Colonic mucosa (tissue), 4 donors: ENCODE measurements around the gene PLXND1. TPM values are rescaled to one million over a fixed set of nuclear protein-coding genes. Genes with fewer than 3 reads are reported as not detected.

Experiments used
- DNase-seq: peaks from one replicate; pipeline ENCODE4 v3.0.0-alpha.2; 2020
- H3K27ac ChIP-seq: fragments of 200-600 bp; one replicate; pipeline ENCODE4 v1.8.0; 2021
- H3K27me3 ChIP-seq: fragments of 200-600 bp; one replicate; pipeline ENCODE4 v1.8.0; 2021
- H3K36me3 ChIP-seq: fragments of 200-600 bp; one replicate; pipeline ENCODE4 v1.8.0; 2021
- H3K4me1 ChIP-seq: fragments of 200-600 bp; one replicate; pipeline ENCODE4 v1.8.0; 2021; ENCODE audit warnings: mild to moderate bottlenecking
- H3K4me3 ChIP-seq: fragments of 200-600 bp; one replicate; pipeline ENCODE4 v1.8.0; 2021
- H3K9ac ChIP-seq, 2 donors: one replicate each; pipeline ENCODE4 v1.7.0; 2013; ENCODE audit warnings: control low read depth in 2 of 2, low read depth in 2 of 2, low read length in 2 of 2
- H3K9me3 ChIP-seq: fragments of 200-600 bp; one replicate; pipeline ENCODE4 v1.8.0; 2021
- intact Hi-C: fragments of 100-400 bp; cut with DNase I; formaldehyde crosslinking; loops from one replicate; pipeline ENCODE4 v1.14.1; 2022
- total RNA-seq, 2 donors: library from RNA; stranded (reverse); fragmentation: NEBNext Ultra II Directional in 1 of 2; extraction: Animal tissue kit (Norgen Biotek cat#: 25700) in 1 of 2; gene quantifications; one replicate each; pipeline ENCODE4 v1.2.1, GENCODE V29; 2021
- TF ChIP-seq, protein P1 (sequence below): fragments of 200-600 bp; IDR thresholded peaks from one replicate; pipeline ENCODE4 v1.8.0; 2022; ENCODE audit warnings: antibody characterized with exemption, mild to moderate bottlenecking
- donor health status: healthy.
- donor health status: DM: no; HTN: no; CAD: no.
- donor health status: DM: no; HTN: no; CAD: no.

Gene PLXND1
- total RNA-seq, 2 donors from 2014 or later: 25.6 to 26.7 TPM

DNA sequence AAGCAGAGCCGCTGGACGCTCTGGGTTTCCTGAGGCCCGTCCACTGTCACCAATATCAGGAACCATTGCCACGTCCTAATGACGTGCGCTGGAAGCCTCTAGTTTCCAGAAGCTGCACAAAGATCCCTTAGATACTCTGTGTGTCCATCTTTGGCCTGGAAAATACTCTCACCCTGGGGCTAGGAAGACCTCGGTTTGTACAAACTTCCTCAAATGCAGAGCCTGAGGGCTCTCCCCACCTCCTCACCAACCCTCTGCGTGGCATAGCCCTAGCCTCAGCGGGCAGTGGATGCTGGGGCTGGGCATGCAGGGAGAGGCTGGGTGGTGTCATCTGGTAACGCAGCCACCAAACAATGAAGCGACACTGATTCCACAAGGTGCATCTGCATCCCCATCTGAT, 74.8 kb downstream of the PLXND1 start:
- Histone ChIP-seq H3K36me3 (no peaks in the 10 kb centered on the region), H3K4me3 (no peak overlapping the region), H3K9ac (no peak overlapping the region), H3K27me3 (no peaks in the 10 kb centered on the region), H3K9me3 (no peaks in the 10 kb centered on the region), H3K4me1 (no peaks in the 10 kb centered on the region), H3K27ac (no peak overlapping the region)
- DNase-seq: no peak
- TF ChIP-seq, protein P1, sequence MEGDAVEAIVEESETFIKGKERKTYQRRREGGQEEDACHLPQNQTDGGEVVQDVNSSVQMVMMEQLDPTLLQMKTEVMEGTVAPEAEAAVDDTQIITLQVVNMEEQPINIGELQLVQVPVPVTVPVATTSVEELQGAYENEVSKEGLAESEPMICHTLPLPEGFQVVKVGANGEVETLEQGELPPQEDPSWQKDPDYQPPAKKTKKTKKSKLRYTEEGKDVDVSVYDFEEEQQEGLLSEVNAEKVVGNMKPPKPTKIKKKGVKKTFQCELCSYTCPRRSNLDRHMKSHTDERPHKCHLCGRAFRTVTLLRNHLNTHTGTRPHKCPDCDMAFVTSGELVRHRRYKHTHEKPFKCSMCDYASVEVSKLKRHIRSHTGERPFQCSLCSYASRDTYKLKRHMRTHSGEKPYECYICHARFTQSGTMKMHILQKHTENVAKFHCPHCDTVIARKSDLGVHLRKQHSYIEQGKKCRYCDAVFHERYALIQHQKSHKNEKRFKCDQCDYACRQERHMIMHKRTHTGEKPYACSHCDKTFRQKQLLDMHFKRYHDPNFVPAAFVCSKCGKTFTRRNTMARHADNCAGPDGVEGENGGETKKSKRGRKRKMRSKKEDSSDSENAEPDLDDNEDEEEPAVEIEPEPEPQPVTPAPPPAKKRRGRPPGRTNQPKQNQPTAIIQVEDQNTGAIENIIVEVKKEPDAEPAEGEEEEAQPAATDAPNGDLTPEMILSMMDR: no peak
- intact Hi-C loops: no loop called here

GRCh38 chr3:129530821-129531220, 75.7 kb downstream of the PLXND1 start:
- DNase-seq: no peak
- no peaks in the 10 kb centered on the region for H3K9me3 ChIP-seq
- intact Hi-C loops: no loop called here

GRCh38 chr3:129530251-129530791, 76.2 kb downstream of the PLXND1 start:
- Histone ChIP-seq H3K27ac (no peak overlapping the region), H3K36me3 (no peaks in the 10 kb centered on the region), H3K27me3 (no peaks in the 10 kb centered on the region), H3K4me1 (no peaks in the 10 kb centered on the region), H3K9me3 (no peaks in the 10 kb centered on the region), H3K9ac (no peak overlapping the region), H3K4me3 (no peak overlapping the region)
- no peak for DNase-seq
- intact Hi-C loops: no loop called here
- TF ChIP-seq, protein P1: no peak

More at GRCh38 chr3:129530821-129531220, 75.7 kb downstream of the PLXND1 start:
- Histone ChIP-seq H3K4me3 (no peak overlapping the region), H3K27ac (no peak overlapping the region), H3K9ac (no peak overlapping the region), H3K27me3 (no peaks in the 10 kb centered on the region), H3K36me3 (no peaks in the 10 kb centered on the region), H3K4me1 (no peaks in the 10 kb centered on the region)
- TF ChIP-seq, protein P1: no peak

GRCh38 chr3:129529436-129530210, 76.9 kb downstream of the PLXND1 start:
- Histone ChIP-seq H3K9ac (no peak overlapping the region), H3K4me1 (no peaks in the 10 kb centered on the region), H3K27me3 (no peaks in the 10 kb centered on the region), H3K36me3 (no peaks in the 10 kb centered on the region), H3K27ac (no peak overlapping the region), H3K9me3 (no peaks in the 10 kb centered on the region), H3K4me3 (no peak overlapping the region)
- no peak for DNase-seq
- intact Hi-C loops: no loop called here
- TF ChIP-seq, protein P1: no peak

GRCh38 chr3:129528589-129529100, 77.8 kb downstream of the PLXND1 start, which contains the start of gene RHO:
TSS of gene RHO (plus strand) at chr3:129528639. CDS start at chr3:129528734, 95 bp downstream.
- intact Hi-C loops: no loop called here
- Histone ChIP-seq H3K27ac (no peak within 1 kb of the TSS), H3K4me3 (no peak within 1 kb of the TSS), H3K4me1 (no peaks in the 10 kb centered on the region), H3K27me3 (no peaks in the 10 kb centered on the region), H3K9me3 (no peaks in the 10 kb centered on the region), H3K36me3 (no peaks in the 10 kb centered on the region), H3K9ac (no peak within 1 kb of the TSS)
- TF ChIP-seq, protein P1: no peak
- DNase-seq: no peak
